Urinary bladder (tissue), 4 donors: ENCODE data around the gene NRIP1. TPM values are rescaled to one million over a fixed set of nuclear protein-coding genes. Genes with fewer than 3 reads are reported as not detected.
A peak's percentile ranks its signal among the peaks of the same experiment; 100 is the strongest.

Experiments
- DNase-seq: peaks from one replicate; pipeline ENCODE4 v3.0.0-alpha.2; 2015; ENCODE audit errors: extremely low spot score
- H3K27ac ChIP-seq: one replicate; pipeline ENCODE4 v1.5.1; 2013; ENCODE audit warnings: low read depth, mild to moderate bottlenecking, moderate library complexity
- H3K36me3 ChIP-seq: one replicate; pipeline ENCODE4 v1.6.1; 2013; ENCODE audit warnings: mild to moderate bottlenecking, moderate library complexity; ENCODE audit not compliant: insufficient read depth
- H3K4me1 ChIP-seq: one replicate; pipeline ENCODE4 v1.6.1; 2013; ENCODE audit warnings: mild to moderate bottlenecking, moderate library complexity; ENCODE audit not compliant: insufficient read depth
- H3K4me3 ChIP-seq: one replicate; pipeline ENCODE4 v1.5.1; 2013; ENCODE audit warnings: low read depth, low read length
- WGBS: extraction: QIAGEN DNeasy Blood & Tissue Kit; methylation state at CpG from one replicate; pipeline ENCODE4 v1.1.7; 2013; 5-methylcytosine and 5-hydroxymethylcytosine counted together
- polyA plus RNA-seq: library from polyadenylated mRNA; stranded (reverse); fragments of 200-250 nt; gene quantifications from one replicate; pipeline ENCODE4 v1.2.3, GENCODE V29; 2013
- total RNA-seq: library from RNA; depleted of rRNA; stranded (reverse); fragments of >200 nt; gene quantifications from one replicate; pipeline ENCODE4 v1.2.3, GENCODE V29; 2014
- donor health status: healthy with polysubstance abuse.
- donor health status: healthy.

The NRIP1 gene
- total and polyA plus RNA-seq, 2 donors = 11.2 to 104 TPM

DNA sequence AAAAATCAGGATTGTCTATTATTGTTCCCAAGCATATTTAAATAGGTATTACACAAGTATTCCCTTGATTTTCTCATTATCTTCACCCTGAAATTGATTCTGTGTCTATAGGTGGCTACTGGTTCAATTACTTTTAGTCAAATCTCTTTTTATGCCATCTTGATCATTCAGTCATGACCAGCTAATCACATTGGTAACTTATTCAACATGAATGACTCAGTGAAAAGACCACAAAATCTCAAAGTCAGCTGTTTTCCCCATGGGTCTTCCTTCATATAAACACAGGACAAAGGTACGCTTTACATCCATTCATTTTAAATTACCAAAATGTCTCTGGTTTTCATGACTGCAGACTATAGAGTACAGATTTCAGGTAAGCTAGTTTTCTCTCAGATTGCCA lies 23.7 kb upstream of the NRIP1 start:
- Histone ChIP-seq H3K4me3 (no peak overlapping the region), H3K4me1 (no peaks in the 10 kb centered on the region), H3K27ac (no peak overlapping the region), H3K36me3 (no peaks in the 10 kb centered on the region)
- 98% methylated on average over 1 of the region's 1 CpG for WGBS
- no peak for DNase-seq

DNA sequence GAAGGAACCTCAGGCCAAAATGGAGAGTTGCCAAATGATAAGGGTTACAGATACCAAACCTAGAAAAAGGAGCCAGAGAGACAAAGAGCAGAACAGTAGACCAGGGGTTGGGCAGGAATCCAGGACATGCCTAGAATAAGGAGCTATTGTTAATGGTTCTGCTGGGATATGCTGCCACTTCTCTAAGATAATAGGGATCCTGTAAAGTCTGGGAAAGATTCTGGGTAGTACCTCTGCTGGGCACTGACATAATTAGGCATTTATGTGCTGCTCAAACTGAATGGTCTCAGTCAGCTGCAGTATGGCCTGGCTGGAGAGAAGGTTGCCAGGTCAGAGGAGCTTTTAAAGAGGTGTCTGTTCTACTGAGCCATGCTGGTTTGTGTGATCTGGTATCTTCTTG lies 19.9 kb upstream of the NRIP1 start:
- no peaks in the 10 kb centered on the region for H3K4me1 ChIP-seq
- H3K36me3 ChIP-seq = no peaks in the 10 kb centered on the region
- H3K27ac ChIP-seq = no peak overlapping the region
- no peak overlapping the region for H3K4me3 ChIP-seq
- no peak for DNase-seq

DNA sequence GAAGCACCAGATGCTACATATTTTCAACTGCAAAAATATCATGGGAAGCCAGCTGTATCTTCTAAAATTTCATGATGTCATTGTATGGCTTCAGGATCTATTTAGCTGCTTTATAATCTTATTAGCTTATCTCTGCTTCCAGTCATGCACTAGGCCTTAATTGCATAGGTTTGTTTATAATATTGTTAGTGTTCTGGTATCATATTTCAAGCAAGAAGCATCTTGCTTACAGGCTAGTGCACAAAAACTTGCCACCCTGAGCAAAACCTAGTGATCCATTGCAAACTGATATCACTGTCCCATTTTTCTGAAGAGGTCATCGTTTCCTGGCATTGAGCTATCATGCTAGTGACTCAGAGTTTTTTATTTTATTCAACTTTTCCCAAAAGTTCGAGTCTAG lies 15.7 kb upstream of the NRIP1 start:
- no peaks in the 10 kb centered on the region for H3K4me1 ChIP-seq
- 51% methylated on average over 2 of the region's 2 CpGs for WGBS
- peak; percentile 43 for DNase-seq
- H3K4me3 ChIP-seq = no peak overlapping the region
- no peaks in the 10 kb centered on the region for H3K36me3 ChIP-seq
- no peak overlapping the region for H3K27ac ChIP-seq

DNA sequence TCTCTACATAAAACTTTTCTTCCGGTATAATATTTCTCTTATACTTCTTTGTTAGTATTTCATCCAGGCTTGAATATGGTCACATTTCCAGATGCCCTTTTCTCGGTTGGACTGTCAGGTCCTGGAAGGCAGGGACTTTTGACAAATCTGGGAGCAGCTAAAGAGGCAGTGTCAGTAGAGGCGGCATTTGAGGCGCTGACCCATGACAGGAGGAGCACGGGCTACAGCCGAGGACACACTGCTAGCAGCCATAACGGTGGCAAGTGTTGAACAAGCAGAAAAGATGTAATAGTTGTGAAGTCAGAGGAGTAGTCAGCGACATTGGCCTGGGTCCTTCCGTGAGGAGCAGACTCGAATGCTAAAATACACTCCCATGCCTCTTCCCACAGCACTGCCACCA lies 14.5 kb upstream of the NRIP1 start:
- 93% methylated on average over 10 of the region's 10 CpGs for WGBS
- Histone ChIP-seq H3K36me3 (no peaks in the 10 kb centered on the region), H3K4me3 (no peak overlapping the region), H3K4me1 (no peaks in the 10 kb centered on the region), H3K27ac (no peak overlapping the region)
- DNase-seq = no peak

DNA sequence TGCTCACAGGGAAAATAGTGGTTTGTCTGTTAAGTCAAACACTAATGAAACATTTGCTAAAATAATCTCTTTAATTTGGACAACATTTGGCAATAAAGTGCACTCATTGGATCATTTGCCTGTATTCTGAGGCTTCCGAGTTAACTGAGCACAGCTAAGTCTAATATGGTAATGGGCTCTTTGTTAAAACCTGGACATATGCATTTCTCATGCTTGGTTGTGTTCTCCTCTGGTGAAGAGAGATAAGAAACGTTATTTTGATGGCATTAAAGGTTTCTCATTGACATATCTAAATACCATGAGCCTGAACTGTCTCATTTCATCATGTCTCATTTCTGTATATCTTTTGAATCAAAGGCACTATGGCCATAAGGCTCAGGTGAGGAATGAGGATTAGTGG lies 13.4 kb upstream of the NRIP1 start:
- WGBS = 65% methylated on average over 2 of the region's 2 CpGs
- no peak overlapping the region for H3K4me3 ChIP-seq
- H3K27ac ChIP-seq = no peak overlapping the region
- DNase-seq = no peak
- no peaks in the 10 kb centered on the region for H3K4me1 ChIP-seq
- H3K36me3 ChIP-seq = no peaks in the 10 kb centered on the region

DNA sequence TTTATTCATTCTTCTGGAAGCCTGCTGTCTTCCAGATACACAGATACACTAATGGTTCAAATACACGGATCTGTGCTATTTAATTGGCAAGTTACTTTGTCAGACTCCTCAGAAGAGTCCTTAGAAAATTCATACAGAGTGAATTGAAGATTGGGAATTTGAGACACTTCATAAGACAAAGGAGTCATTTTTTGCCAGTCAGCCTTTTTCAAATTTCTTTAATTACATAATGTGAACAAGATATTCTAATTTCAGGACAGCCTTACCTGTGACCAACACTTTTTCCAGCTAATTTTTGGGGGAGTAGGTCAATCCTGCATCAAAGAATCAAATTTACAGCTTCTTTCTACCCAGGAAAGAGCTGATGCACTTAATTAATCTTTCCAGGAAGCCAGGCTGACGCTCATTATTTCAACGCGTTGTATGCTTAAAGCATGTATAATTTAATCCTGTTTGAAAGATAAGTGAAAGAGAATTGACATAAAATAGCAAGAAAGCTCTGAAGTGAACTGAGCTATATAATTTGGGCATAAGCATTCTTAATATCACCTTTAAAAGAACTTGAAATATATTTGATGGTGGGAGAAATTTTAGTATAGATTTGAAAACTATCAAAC lies 12.8 kb upstream of the NRIP1 start:
- H3K4me1 ChIP-seq = no peaks in the 10 kb centered on the region
- DNase-seq = no peak
- WGBS = 80% methylated on average over 4 of the region's 4 CpGs

DNA sequence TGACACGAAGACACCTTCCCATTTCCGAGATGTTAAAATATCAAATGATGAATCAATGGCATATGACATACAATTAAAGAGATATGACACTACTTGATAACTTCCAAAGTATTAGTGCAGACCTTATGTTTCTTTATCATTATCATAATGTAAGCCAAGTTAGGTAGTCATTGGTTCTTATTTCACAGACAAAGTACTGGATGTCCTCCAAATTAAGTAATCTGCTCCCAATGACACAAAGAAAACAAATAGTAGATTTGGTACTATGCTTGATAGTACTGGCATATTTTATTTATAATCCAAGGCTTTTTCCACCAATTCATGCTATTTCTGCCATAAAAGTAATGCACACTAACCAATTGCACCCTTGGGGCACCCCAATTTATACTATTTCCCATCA lies 11.9 kb upstream of the NRIP1 start:
- no peaks in the 10 kb centered on the region for H3K4me1 ChIP-seq
- 96% methylated on average over 2 of the region's 2 CpGs for WGBS
- no peak overlapping the region for H3K27ac ChIP-seq
- H3K4me3 ChIP-seq = no peak overlapping the region
- DNase-seq = no peak
- no peaks in the 10 kb centered on the region for H3K36me3 ChIP-seq

More for the DNA sequence above, 12.8 kb upstream of the NRIP1 start:
- Histone ChIP-seq H3K27ac (no peak overlapping the region), H3K36me3 (no peaks in the 10 kb centered on the region), H3K4me3 (no peak overlapping the region)

DNA sequence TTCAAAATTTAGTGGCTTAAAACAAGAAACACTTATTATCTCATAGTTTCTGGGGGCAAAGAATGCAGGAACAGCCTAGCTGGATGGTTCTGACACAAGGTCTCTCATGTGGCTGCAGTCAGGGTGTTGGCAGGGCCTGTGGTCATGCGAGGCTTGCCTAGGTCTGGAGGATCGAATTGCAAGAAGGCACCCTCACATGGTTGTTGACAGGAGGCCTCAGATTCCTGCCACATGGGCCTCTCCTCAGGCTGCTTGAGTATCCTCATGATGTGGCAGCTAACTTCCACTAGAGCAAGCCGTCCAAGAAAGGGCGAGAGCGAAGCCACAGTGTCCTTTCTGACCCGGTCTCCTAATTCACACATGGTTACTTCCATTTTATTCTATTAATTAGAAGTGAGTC lies 6.2 kb upstream of the NRIP1 start:
- WGBS = 83% methylated on average over 6 of the region's 6 CpGs
- H3K27ac ChIP-seq = no peak overlapping the region
- no peak overlapping the region for H3K4me3 ChIP-seq
- H3K36me3 ChIP-seq = no peaks in the 10 kb centered on the region
- DNase-seq = no peak
- no peaks in the 10 kb centered on the region for H3K4me1 ChIP-seq

DNA sequence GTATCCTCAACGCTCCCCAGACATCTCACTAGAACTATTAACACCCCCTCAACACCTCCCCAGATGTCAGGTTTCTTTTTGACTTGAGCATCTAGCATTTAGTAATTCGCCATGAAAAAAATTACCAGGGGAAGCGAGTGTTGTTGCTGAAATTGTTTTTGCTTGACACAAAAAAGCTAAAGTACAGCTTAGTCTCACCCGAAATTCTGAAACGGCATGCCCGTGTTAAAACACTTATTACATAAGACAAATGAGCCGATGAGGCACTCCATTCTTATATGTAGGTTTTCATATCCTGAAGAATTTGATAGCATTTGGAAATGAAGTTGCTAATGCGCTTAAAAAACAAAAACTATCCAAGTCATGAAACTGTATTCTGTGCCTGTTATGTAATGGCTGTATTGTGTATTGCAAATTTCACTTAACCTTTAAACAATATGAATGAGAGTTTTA lies 1.3 kb upstream of the NRIP1 start:
- Histone ChIP-seq H3K4me1 (no peaks in the 10 kb centered on the region), H3K36me3 (no peaks in the 10 kb centered on the region), H3K4me3 (peak overlapping the region; percentile 96), H3K27ac (peak overlapping the region; percentile 87)
- WGBS = 2% methylated on average over 8 of the region's 8 CpGs
- no peak for DNase-seq

DNA sequence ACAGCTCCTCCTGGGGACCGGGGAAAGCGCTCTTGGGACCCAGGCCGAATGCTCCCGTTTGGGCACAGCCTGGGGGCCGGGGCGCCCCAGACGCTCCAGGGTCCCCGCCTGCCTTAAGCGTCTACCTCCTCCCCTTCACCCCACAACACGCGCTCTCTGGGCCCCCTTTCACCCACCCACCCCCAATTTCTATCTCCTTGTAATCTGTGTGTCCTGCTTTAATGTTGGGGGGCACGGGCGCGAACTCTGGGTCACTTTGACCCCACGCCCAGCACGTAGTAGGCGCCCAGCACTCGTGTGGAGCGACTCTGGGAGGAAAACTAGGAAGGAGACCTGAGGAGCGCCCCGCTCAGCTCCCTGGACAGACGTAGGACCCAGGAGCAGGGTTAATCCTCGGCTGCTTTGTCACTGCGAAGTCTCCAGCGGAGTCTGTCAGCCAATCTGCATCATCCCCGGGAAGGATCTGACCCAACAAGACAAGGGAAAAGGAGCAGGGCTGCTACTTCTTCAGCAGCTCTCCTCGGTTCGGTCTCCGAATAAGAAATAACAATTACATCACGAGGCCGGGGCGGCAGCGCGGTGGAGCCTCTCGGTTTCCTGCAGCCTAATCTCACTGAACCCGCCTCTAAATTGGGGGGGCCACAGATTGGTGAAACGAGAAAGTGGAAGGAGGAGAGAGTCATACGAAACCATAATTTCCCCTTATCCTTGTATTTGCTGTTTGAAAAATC lies 757 bp upstream of the NRIP1 start:
- under 1% methylated on average over 38 of the region's 38 CpGs for WGBS
- Histone ChIP-seq H3K4me3 (peak overlapping the region; percentile 96), H3K4me1 (no peaks in the 10 kb centered on the region), H3K27ac (peak overlapping the region; percentile 87), H3K36me3 (no peaks in the 10 kb centered on the region)
- DNase-seq = peak; percentile 81

DNA sequence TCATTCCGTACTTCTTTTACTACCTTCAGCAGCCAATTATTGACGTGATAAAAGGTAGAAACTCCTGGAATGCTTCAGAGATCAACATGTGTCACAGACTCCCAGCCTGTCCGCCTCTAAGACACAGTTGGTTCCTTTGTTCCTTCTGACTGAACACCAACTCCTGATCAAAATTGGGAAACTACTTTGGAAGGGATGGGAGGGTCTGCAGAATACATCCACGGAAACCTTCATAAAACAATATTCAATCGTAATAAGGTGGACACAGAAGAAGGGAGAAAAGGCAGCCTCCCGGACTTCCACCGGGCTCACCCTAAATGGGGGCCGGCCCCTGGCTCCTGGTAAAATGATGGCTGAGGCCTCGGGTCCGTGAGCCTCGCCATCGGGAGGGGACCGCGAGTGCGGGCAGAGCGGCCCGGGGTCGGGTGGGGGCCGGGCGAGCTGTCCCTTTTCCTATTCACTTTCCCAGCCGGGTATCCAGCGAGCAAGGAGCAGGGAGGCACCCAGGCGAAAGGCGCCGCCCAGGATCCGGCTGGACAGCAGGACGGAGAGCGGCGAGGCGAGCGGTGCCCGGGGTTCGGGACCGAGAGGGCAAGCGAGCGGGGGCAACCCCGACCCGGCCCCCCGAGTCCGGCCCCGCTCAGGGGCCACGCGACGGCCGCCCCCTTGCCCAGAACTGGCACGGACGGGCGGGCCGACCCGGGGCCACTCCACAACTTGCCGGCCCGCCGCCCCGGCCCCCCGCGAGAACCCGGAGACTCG lies 805 bp downstream of the NRIP1 start:
- under 1% methylated on average over 58 of the region's 58 CpGs for WGBS
- H3K36me3 ChIP-seq = no peaks in the 10 kb centered on the region
- peak overlapping the region; percentile 96 for H3K4me3 ChIP-seq
- H3K4me1 ChIP-seq = no peaks in the 10 kb centered on the region
- DNase-seq = no peak
- H3K27ac ChIP-seq = peak overlapping the region; percentile 97

DNA sequence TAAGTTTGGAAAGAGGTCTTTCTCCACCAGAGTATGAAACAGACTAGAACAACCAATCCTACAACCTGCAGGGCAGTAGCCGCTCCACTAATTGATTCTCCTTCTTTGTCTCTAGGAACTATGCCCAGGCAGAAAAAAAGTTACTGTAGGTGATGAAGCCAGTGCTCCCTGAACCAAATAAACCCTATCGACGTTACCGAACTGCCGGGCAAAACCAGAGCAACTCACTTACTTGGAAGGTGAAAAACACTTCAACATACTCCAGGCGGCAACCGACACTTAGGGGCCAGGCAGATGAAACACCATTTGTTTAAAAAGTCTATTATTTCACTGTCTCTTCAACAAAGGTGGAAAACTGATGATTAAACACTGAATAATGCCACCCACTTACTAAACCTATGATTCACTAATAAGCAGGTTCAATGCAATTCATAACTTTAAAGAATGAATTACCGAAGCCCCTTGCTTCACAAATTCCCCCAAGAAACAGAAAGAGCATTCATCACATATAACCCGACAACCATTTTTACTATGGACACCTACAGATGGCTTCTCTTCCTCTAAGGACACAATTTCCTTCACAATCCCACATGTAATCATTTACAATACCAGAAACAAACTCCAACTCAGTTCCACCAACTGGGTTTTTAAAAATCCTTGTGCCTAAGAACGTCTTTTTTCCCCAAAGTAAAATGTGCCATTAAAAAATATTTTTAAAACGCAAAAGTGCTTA lies 1.6 kb downstream of the NRIP1 start:
- peak overlapping the region; percentile 96 for H3K4me3 ChIP-seq
- 13% methylated on average over 11 of the region's 11 CpGs for WGBS
- no peak overlapping the region for H3K27ac ChIP-seq
- no peaks in the 10 kb centered on the region for H3K4me1 ChIP-seq
- H3K36me3 ChIP-seq = no peaks in the 10 kb centered on the region
- no peak for DNase-seq

DNA sequence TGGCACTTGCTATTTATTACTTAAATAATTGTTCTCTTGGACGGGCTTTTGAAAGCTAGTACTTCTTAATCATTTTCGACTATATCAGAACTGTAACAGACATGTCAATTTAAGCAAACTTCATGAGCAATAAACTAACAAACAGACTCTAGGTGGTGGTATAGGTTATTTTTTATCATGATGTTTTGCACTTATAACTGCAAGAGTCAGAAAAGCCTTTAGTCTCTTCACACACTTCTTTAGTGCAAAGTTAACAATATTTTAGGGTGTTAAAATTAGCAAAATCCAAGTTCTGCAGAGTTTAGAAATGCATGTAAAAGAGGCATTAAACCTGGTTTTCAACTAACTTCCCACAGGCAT lies 2.2 kb downstream of the NRIP1 start:
- no peaks in the 10 kb centered on the region for H3K36me3 ChIP-seq
- DNase-seq = no peak
- H3K4me1 ChIP-seq = no peaks in the 10 kb centered on the region
- H3K27ac ChIP-seq = no peak overlapping the region
- H3K4me3 ChIP-seq = peak overlapping the region; percentile 96
- 44% methylated on average over 2 of the region's 2 CpGs for WGBS
